B cell (primary cell): ENCODE measurements around the gene NAV1. TPM values are rescaled to one million over a fixed set of nuclear protein-coding genes. Genes with fewer than 3 reads are reported as not detected.

ENCODE experiments used
- ATAC-seq: fragments of 200-7000 bp; cut with Tn5 transposase; one replicate; pipeline ENCODE4 v1.10.0; 2021; ENCODE audit warnings: low read depth, mild to moderate bottlenecking, moderate number of reproducible peaks, moderate library complexity
- CTCF ChIA-PET: fragments of 350-600 bp; sonication (Branson Sonifier 250); formaldehyde crosslinking; loops from one replicate; lab custom pipeline; 2021; ENCODE audit warnings: antibody characterized with exemption, inconsistent platforms; lab: Charles Lee
- POLR2A ChIA-PET: fragments of 350-600 bp; sonication (Branson Sonifier 250); formaldehyde crosslinking; loops from one replicate; lab custom pipeline; 2021; ENCODE audit warnings: antibody characterized with exemption; lab: Charles Lee
- DNase-seq: peaks from one replicate; pipeline ENCODE4 v3.0.0; 2013
- H2AFZ ChIP-seq: 2 replicates; pipeline ENCODE4 v1.6.1; 2012; ENCODE audit warnings: mild to moderate bottlenecking, low read depth, low read length; ENCODE audit not compliant: insufficient read depth, poor library complexity, severe bottlenecking
- H3K27ac ChIP-seq, 2 donors: 1 replicate in 1 of 2; 2 replicates in 1 of 2; pipeline ENCODE4 v1.5.1; 2012 to 2013; ENCODE audit warnings: low read length in 2 of 2, mild to moderate bottlenecking in 2 of 2, moderate library complexity in 1 of 2
- H3K27me3 ChIP-seq, 4 experiments: fragments of 200-600 bp in 1 of 4; sonication (generic) in 1 of 4; replicated peaks in 1 of 4; 1 replicate in 2 of 4; 2 replicates in 2 of 4; pipeline versions ENCODE4 v1.6.1 to v1.7.0; 2013 to 2016; ENCODE audit warnings: low read length in 3 of 4, mild to moderate bottlenecking in 2 of 4, mixed read lengths in 1 of 4, moderate library complexity in 1 of 4; ENCODE audit not compliant: insufficient read depth in 4 of 4, control insufficient read depth in 3 of 4; ENCODE audit errors: control extremely low read depth in 1 of 4
- H3K36me3 ChIP-seq, 2 experiments: replicated peaks in 1 of 2; 1 replicate in 1 of 2; 2 replicates in 1 of 2; pipeline versions ENCODE4 v1.6.1 to v1.7.1; 2013; ENCODE audit warnings: low read length in 1 of 2; ENCODE audit not compliant: insufficient read depth in 2 of 2, control insufficient read depth in 1 of 2; ENCODE audit errors: control extremely low read depth in 1 of 2, extremely low read depth in 1 of 2
- H3K4me1 ChIP-seq, 2 donors: fragments of 200-600 bp in 1 of 2; sonication (generic) in 1 of 2; 1 replicate in 1 of 2; 2 replicates in 1 of 2; pipeline versions ENCODE4 v1.5.1 to v1.6.1; 2013 to 2017; ENCODE audit warnings: low read length in 2 of 2; ENCODE audit not compliant: control insufficient read depth in 2 of 2, insufficient read depth in 2 of 2
- H3K4me2 ChIP-seq: replicated peaks from 2 replicates; pipeline ENCODE3; 2012; ENCODE audit warnings: mild to moderate bottlenecking, low read depth, low read length; ENCODE audit not compliant: poor library complexity, severe bottlenecking
- H3K4me3 ChIP-seq, 5 experiments: fragments of 200-600 bp in 1 of 5; sonication (generic) in 1 of 5; 1 replicate in 3 of 5; 2 replicates in 2 of 5; pipeline versions ENCODE4 v1.5.1 to v1.7.0; 2011 to 2016; ENCODE audit warnings: low read length in 4 of 5, mild to moderate bottlenecking in 4 of 5, low read depth in 2 of 5, control low read depth in 1 of 5, moderate library complexity in 1 of 5; ENCODE audit not compliant: insufficient read depth in 1 of 5; ENCODE audit errors: control extremely low read depth in 1 of 5, extremely low read depth in 1 of 5
- H3K79me2 ChIP-seq: fragments of 200-600 bp; sonication (generic); one replicate; pipeline ENCODE4 v1.6.0; 2016; ENCODE audit warnings: low read length; ENCODE audit not compliant: control insufficient read depth, insufficient read depth
- H3K9ac ChIP-seq: fragments of 200-600 bp; sonication (generic); 2 replicates; pipeline ENCODE4 v1.6.1; 2017; ENCODE audit warnings: mild to moderate bottlenecking, low read length, moderate library complexity
- H3K9me3 ChIP-seq, 3 donors: one replicate each; pipeline versions ENCODE4 v1.6.1 to v1.7.1; 2013; ENCODE audit warnings: low read length in 2 of 3; ENCODE audit not compliant: control insufficient read depth in 2 of 3, insufficient read depth in 1 of 3; ENCODE audit errors: control extremely low read depth in 1 of 3
- H4K20me1 ChIP-seq: 2 replicates; pipeline ENCODE4 v1.6.0; 2012; ENCODE audit warnings: mild to moderate bottlenecking, low read length; ENCODE audit not compliant: insufficient read depth, control insufficient read depth, poor library complexity, severe bottlenecking
- H3K27ac Mint-ChIP-seq: one replicate; pipeline ENCODE4 v1.8.0; 2021; ENCODE audit warnings: mixed read lengths
- H3K27me3 Mint-ChIP-seq: one replicate; pipeline ENCODE4 v1.8.0; 2021; ENCODE audit warnings: mixed read lengths
- H3K4me1 Mint-ChIP-seq: one replicate; pipeline ENCODE4 v1.8.0; 2021; ENCODE audit warnings: mixed read lengths
- H3K4me3 Mint-ChIP-seq: one replicate; pipeline ENCODE4 v1.8.0; 2021; ENCODE audit warnings: mixed read lengths
- H3K9me3 Mint-ChIP-seq: one replicate; pipeline ENCODE4 v1.8.0; 2022; ENCODE audit warnings: mixed read lengths; ENCODE audit not compliant: insufficient read depth
- CTCF ChIP-seq: fragments of 200-600 bp; IDR thresholded peaks from one replicate; pipeline ENCODE4 v1.8.0; 2022; ENCODE audit warnings: antibody characterized with exemption, mild to moderate bottlenecking
- EZH2 ChIP-seq: IDR thresholded peaks from 2 replicates; pipeline ENCODE4 v1.6.1; 2012; ENCODE audit warnings: borderline replicate concordance, low read depth, mild to moderate bottlenecking, moderate library complexity, low read length; ENCODE audit not compliant: insufficient read depth, poor library complexity, severe bottlenecking
- WGBS: methylation state at CpG from one replicate; pipeline ENCODE4 v1.1.5; 2013; ENCODE audit warnings: missing lambda C conversion rate; ENCODE audit not compliant: insufficient coverage; 5-methylcytosine and 5-hydroxymethylcytosine counted together
- intact Hi-C: fragments of 100-400 bp; cut with micrococcal nuclease; formaldehyde crosslinking; loops from one replicate; pipeline ENCODE4 v1.10.0; 2022
- polyA plus RNA-seq: library from polyadenylated mRNA; depleted of rRNA; stranded (reverse); fragments of >200 nt; gene quantifications from 2 replicates; pipeline ENCODE4 v1.2.3, GENCODE V29; 2012
- total RNA-seq, 2 donors: library from RNA; stranded (reverse); fragments of 120-200 nt in 1 of 2; gene quantifications; 1 replicate in 1 of 2; 2 replicates in 1 of 2; pipeline versions ENCODE4 v1.2.3 to v1.2.4, GENCODE V29; 2013 to 2022

Gene NAV1
- total and polyA plus RNA-seq, 2 donors (not counting 1 experiment from before 2014, with no cell fraction given), result 1.5 to 4.3 TPM

GRCh38 chr1:201489643-201490261, 49.2 kb upstream of the NAV1 start:
- H3K4me3 Mint-ChIP-seq, result no peak overlapping the region
- no peak for TF ChIP-seq CTCF
- TF ChIP-seq EZH2, result no peak
- Histone ChIP-seq H3K27me3 (no peaks in the 10 kb centered on the region), H3K9me3 (peaks cover 0 to 17% (median 0%) of the 10 kb centered on the region in 3 donors), H3K36me3 (peaks cover 0 to 18% of the 10 kb centered on the region in 2 experiments), H3K4me1 (no peaks in the 10 kb centered on the region), H3K9ac (no peak overlapping the region), H4K20me1 (no peaks in the 10 kb centered on the region), H2AFZ (no peak overlapping the region), H3K4me3 (no peak overlapping the region), H3K4me2 (no peak overlapping the region), H3K27ac (no peak overlapping the region), H3K79me2 (no peaks in the 10 kb centered on the region)
- ATAC-seq, result no peak
- WGBS, result 100% methylated on average over 3 of the region's 6 CpGs
- no peaks in the 10 kb centered on the region for H3K27me3 Mint-ChIP-seq
- ChIA-PET CTCF (interaction anchor here (3.1 to 4.7 kb wide), 2 partner anchors 8 to 23 kb away, joined by 18 to 28 read pairs; no protein-coding TSS in a partner anchor), POLR2A (interaction anchor here (0.7 kb wide), 1 partner anchor 499 kb away, joined by 3 read pairs; no protein-coding TSS in a partner anchor)
- peaks cover 8% of the 10 kb centered on the region for H3K4me1 Mint-ChIP-seq
- intact Hi-C loops, result no loop called here
- no peak for DNase-seq
- H3K9me3 Mint-ChIP-seq, result no peaks in the 10 kb centered on the region
- no peak overlapping the region for H3K27ac Mint-ChIP-seq

- DNase-seq, result no peak
- POLR2A ChIA-PET, result interaction anchor here (0.6 kb wide), 1 partner anchor 464 kb away, joined by 4 read pairs; no protein-coding TSS in a partner anchor
- Histone ChIP-seq H3K4me1 (no peaks in the 10 kb centered on the region), H3K4me3 (no peak overlapping the region), H2AFZ (no peak overlapping the region), H3K4me2 (no peak overlapping the region), H3K36me3 (peaks cover 0 to 22% of the 10 kb centered on the region in 2 experiments), H3K27ac (no peak overlapping the region), H4K20me1 (no peaks in the 10 kb centered on the region), H3K27me3 (no peaks in the 10 kb centered on the region), H3K79me2 (no peaks in the 10 kb centered on the region), H3K9ac (no peak overlapping the region), H3K9me3 (peaks cover 0 to 17% (median 0%) of the 10 kb centered on the region in 3 donors)
- no peak for ATAC-seq
- no peak overlapping the region for H3K27ac Mint-ChIP-seq
- no peaks in the 10 kb centered on the region for H3K27me3 Mint-ChIP-seq
- intact Hi-C loops, result no loop called here
- no peak overlapping the region for H3K4me3 Mint-ChIP-seq
- H3K9me3 Mint-ChIP-seq, result no peaks in the 10 kb centered on the region
- CTCF ChIA-PET, result interaction anchor here (3.1 to 4.7 kb wide), 2 partner anchors 9 to 22 kb away, joined by 18 to 28 read pairs; no protein-coding TSS in a partner anchor
- H3K4me1 Mint-ChIP-seq, result peaks cover 8% of the 10 kb centered on the region
- TF ChIP-seq EZH2, result no peak
- TF ChIP-seq CTCF, result no peak
- WGBS, result 67% methylated on average over 1 of the region's 3 CpGs
These were observed 48.2 kb upstream of the NAV1 start for GRCh38 chr1:201490708-201491131.
